ENCODE data around the gene NGB.

DNA sequence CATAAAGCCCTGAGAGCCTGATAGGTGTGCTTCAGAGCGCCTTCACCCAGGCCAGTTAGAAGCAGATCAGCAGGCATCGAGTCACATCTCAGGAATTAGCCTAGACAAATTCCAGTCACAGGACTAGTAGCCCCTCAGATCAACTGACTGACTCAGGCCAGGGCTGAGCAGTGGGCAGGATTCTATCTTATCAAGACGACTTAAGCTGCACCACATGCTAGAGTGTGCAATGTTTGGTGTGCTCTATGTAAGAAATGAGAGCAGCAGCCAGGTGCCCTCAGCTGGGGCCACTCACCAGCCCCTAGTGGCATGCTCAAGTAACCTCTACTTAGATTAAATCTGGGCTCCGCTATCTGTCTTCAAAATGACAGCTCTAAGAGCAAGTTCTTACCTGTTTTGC lies 19.7 kb upstream of the NGB start:
- TF ChIP-seq ZNF274 (IDR thresholded peaks at IDR 0.05; ENCODE audit: low read depth, low read length): no peak
- TF ChIP-seq EZH2phosphoT487 (IDR thresholded peaks at IDR 0.05; ENCODE audit: borderline replicate concordance): no peak

Data from HCT116 (cell line).